SIG-M5 treated with dmso at 0.1 percent for 504 hours (cell line): ENCODE data around the gene CXCL10.
A peak's percentile ranks its signal among the peaks of the same experiment; 100 is the strongest.

Experiments
- DNase-seq: peaks from one replicate; lab custom pipeline; 2025; ENCODE audit not compliant: unreplicated experiment; lab: John Stamatoyannopoulos, UW

CXCL10 gene

DNA sequence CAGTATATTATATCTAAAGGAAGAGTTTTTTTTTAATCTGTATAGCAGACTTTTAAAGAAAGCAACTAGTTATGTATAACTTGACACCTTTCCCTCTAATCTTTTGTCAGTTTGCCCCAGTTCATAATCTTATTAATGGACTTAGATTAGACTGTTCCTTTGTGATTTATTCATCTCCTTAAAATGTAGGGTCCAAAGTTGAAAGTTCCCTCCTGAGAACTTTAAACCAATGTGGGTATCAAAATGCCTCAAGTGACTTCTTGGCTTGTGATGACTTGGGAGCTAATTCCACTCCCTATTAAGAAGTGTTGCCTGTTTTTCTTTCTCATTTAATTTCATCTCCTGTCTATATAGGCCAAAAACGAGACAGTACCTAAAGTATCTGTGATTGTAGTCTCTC is 26.2 kb downstream of the CXCL10 start:
- DNase-seq, result no peak

DNA sequence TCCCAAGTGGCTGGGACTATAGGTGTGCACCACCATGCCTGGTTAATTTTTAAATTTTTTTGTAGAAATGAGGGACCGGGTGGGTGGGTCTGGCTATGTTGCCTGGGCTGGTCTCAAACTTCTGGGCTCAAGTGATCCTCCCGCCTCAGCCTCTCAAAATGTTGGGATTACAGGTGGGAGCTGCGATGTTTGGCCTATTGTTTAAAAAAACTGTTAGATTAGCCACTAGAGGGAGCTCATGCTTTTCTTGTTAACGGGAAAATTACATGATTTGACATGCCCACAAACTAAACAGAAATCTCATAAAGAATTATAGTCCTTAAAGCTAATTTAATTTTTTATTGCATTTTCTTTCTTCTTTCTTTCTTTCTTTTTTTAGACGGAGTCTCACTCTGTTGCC is 27.6 kb downstream of the CXCL10 start:
- peak; percentile 69 for DNase-seq

DNA sequence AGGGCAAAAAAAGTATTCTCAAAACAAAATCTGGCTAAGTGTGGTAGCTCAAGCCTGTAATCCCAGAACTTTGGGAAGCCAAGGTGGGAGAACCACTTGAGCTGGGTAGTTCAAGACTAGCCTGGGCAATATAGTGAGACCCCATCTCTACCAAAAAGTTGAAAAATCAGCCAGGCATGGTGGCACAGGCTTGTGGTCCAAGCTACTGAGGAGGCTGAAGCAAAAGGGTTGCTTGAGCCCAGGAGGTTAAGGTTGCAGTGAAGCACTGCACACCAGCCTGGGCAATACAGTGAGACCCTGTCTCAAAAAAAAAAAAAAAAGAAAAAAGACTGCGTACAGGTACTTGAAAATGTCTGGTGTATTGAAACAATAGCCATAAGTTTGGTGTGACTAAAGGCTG is 30.8 kb downstream of the CXCL10 start:
- no peak for DNase-seq

DNA sequence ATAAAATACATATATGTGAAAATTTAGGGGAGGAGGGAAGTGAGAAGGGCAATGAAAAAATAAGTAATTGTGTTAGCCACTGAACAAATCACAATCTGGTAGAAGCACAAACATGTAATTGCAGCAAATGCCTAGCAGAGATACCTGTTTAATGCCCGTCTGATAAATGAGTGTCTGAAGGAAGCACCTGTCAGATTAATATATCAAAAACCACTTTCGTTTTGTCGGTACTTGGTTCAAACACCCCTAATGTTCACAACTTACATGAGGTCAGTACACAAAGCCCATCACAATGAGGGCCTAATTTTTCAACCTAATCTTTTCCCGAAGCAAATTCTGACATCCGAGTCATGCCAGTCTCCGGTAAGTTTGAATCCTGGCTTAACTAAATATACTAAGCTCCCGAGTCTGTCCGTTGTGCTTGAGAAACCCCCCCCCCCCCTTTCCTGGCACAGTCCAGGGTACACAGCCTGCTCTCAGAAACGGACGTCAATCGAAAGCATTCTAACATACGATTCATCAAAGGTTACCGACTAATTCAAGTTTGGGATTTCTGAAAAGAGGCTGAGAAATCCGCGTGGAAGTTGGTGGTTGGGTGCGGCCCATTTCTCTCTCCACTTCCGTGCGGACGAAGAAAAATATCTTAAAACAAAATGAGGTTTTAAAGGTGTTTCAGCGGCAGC is 33.3 kb downstream of the CXCL10 start:
- no peak for DNase-seq

DNA sequence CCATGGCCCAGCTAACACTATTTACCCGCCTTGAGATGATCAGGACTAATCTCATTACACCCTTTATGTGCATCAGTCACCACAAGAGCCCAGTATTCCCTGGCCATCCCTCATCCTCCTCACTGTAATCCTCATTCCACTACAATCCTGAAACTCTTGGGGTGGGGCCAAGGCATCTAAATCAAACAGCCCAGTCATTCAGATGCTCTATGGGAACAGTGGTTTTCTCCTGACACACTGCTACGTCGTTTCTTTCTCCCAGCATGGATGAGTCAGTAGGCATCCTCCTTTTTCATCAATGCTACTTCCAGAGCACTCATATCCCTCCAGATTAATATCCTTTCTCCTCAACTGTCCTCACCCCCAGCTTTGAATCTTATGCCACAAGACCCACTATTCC is 38.2 kb downstream of the CXCL10 start:
- DNase-seq, result no peak

DNA sequence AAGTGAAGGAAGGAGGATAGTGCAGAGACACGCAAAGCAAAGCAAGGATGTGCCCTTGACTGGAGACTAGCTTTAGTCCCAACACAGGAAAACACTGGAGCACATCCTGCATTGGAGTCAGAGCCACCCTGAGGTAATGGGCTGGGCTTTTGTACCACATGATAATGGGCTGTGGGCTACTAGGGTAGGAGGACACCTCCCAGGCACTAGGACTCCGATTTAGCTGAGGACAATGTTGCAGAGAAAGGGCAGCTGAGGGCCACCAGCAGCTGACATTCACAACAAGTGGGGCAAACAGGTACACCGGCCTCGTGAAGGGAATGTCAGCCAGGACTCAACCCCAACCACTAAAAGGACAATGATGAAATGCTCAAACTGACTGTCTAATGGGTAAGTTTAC is 42.7 kb downstream of the CXCL10 start:
- no peak for DNase-seq

DNA sequence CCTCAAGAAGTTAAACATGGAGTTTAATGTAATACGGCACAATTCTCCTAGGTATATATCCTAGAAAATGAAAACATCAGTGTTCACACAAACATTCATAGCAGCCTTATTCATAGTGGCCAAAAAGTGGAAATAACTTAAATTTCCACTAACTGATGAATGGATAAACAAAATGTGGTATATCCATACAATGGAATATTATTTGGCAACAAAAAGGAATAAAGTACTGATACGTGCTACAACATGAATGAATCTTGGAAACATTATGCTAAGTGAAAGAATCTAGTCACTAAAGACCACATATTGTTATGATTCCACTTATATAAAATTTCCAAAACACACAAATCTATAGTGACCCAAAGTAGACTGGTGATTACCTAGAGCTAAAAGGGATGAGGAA is 47.1 kb downstream of the CXCL10 start:
- DNase-seq, result no peak

DNA sequence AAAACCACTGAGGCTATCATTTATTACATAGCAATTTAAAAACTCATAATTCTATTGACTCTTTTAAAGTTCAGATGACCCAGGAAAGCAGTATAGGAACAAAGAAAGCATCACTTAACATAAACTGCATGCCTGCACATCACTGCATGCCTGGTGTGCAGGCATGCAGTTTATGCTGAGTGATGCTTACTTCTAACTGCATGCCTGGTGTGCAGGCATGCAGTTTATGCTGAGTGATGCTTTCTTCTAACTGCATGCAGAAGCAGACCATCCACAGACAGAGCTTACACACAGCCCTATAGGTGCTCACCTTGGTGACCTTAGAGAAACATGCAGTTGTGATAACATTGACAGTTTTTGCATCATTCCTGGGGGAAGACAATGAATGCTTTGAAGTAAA is 49.5 kb downstream of the CXCL10 start:
- no peak for DNase-seq
